HG03097 (cell line): ENCODE measurements around the gene TSSK2.
A peak's percentile ranks its signal among the peaks of the same experiment; 100 is the strongest.

Source experiments
- ATAC-seq: cut with Tn5 transposase; IDR thresholded peaks from one replicate; pipeline ENCODE4 v1.9.1; 2021; ENCODE audit not compliant: unreplicated experiment, low FRiP score

Gene TSSK2

GRCh38 chr22:19105867-19106802 is 25.0 kb upstream of the TSSK2 start:
- no peak for ATAC-seq

- no peak for ATAC-seq
These were observed 24.0 kb upstream of the TSSK2 start for GRCh38 chr22:19106886-19107729.

- ATAC-seq, result no peak
These were observed 23.4 kb upstream of the TSSK2 start for GRCh38 chr22:19107730-19108074.

- ATAC-seq, result no peak
These were observed 22.3 kb upstream of the TSSK2 start for GRCh38 chr22:19108807-19109197.

GRCh38 chr22:19109198-19110063 is 21.7 kb upstream of the TSSK2 start:
- ATAC-seq, result peak; percentile 59

- peak; percentile 3 for ATAC-seq
These were observed 21.0 kb upstream of the TSSK2 start for GRCh38 chr22:19110064-19110458.

GRCh38 chr22:19110646-19111045 is 20.5 kb upstream of the TSSK2 start:
- no peak for ATAC-seq

- ATAC-seq, result no peak
These were observed 20.0 kb upstream of the TSSK2 start for GRCh38 chr22:19111140-19111539.

GRCh38 chr22:19111584-19111983 is 19.5 kb upstream of the TSSK2 start:
- ATAC-seq, result no peak

- ATAC-seq, result no peak
These were observed 17.7 kb upstream of the TSSK2 start for GRCh38 chr22:19113429-19113828.

GRCh38 chr22:19114984-19115552 is 16.0 kb upstream of the TSSK2 start:
- no peak for ATAC-seq

- no peak for ATAC-seq
These were observed 15.5 kb upstream of the TSSK2 start for GRCh38 chr22:19115628-19116027.

GRCh38 chr22:19117111-19117512 is 14.0 kb upstream of the TSSK2 start:
- no peak for ATAC-seq

GRCh38 chr22:19118329-19118880 is 12.7 kb upstream of the TSSK2 start:
- ATAC-seq, result no peak

- no peak for ATAC-seq
These were observed 11.2 kb upstream of the TSSK2 start for GRCh38 chr22:19119949-19120348.

GRCh38 chr22:19120829-19121630 is 10.1 kb upstream of the TSSK2 start:
- ATAC-seq, result no peak

- peak; percentile 13 for ATAC-seq
These were observed 9.4 kb upstream of the TSSK2 start for GRCh38 chr22:19121631-19122142.

GRCh38 chr22:19122143-19122751 is 8.9 kb upstream of the TSSK2 start, which contains the start of gene DGCR2:
Gene DGCR2, minus strand, starts transcription at chr22:19122412. Its CDS starts 206 bp downstream, at chr22:19122206.
- peak; percentile 66 for ATAC-seq
